ENCODE data around the gene FOXN1. TPM values are rescaled to one million over a fixed set of nuclear protein-coding genes. Genes with fewer than 3 reads are reported as not detected.

FOXN1 gene
- total and polyA plus RNA-seq, 2 of the 4 experiments (the other 2 are of a cell fraction), result not detected

- dilution Hi-C loops (cut with HindIII; ENCODE audit: low sequenced_read_pairs, unreplicated experiment), result no loop called here
- no peak for ATAC-seq (ENCODE audit: low read depth)
Measured at GRCh38 chr17:28547096-28547622, 41.0 kb downstream of the FOXN1 start.

More at GRCh38 chr17:28547096-28547622, 41.0 kb downstream of the FOXN1 start:
- Histone ChIP-seq H3K27me3 (ENCODE audit: control insufficient read depth, insufficient read depth, low read length) (no peaks in the 10 kb centered on the region), H4K20me1 (ENCODE audit: insufficient read depth, low read length) (peaks cover 13% of the 10 kb centered on the region), H2AK9ac (replicated peaks; ENCODE audit: low read depth, low read length, poor library complexity) (no peak overlapping the region), H3K56ac (ENCODE audit: extremely low read depth, insufficient read depth, low read length) (no peak overlapping the region), H3K79me1 (ENCODE audit: low read depth in 1 of 2, low read length in 2 of 2) (peaks cover 14 to 27% of the 10 kb centered on the region in 2 experiments), H3K9me3 (ENCODE audit: control insufficient read depth, insufficient read depth, low read length) (no peaks in the 10 kb centered on the region), H2BK20ac (ENCODE audit: low read depth, low read length) (no peak overlapping the region), H3K23ac (ENCODE audit: low read depth, low read length) (no peak overlapping the region), H2AFZ (replicated peaks; ENCODE audit: low read length, poor library complexity) (no peak overlapping the region), H2AK5ac (ENCODE audit: low read depth, low read length) (no peak overlapping the region), H3K9ac (ENCODE audit: low read depth, low read length) (no peak overlapping the region), H3K18ac (ENCODE audit: low read depth, low read length) (no peak overlapping the region), H4K8ac (ENCODE audit: low read depth in 2 of 2, low read length in 2 of 2) (no peak overlapping the region), H3K4ac (ENCODE audit: low read depth, low read length) (no peak overlapping the region), H2BK120ac (ENCODE audit: low read depth, low read length) (no peak overlapping the region), H3K36me3 (ENCODE audit: control insufficient read depth, insufficient read depth, low read length) (peaks cover 8% of the 10 kb centered on the region; the same call in 1 of the 2 replicates), H3K4me2 (ENCODE audit: low read depth, low read length) (no peak overlapping the region), H2BK15ac (ENCODE audit: low read depth, low read length) (no peak overlapping the region), H3K4me3 (ENCODE audit: insufficient read depth, low read depth, low read length) (no peak overlapping the region), H4K5ac (ENCODE audit: low read depth, low read length) (no peak overlapping the region), H3K9me1 (ENCODE audit: insufficient read depth, low read length) (0 out of 2 replicates have a peak, but pooled peaks cover 7% of the 10 kb centered on the region), H4K91ac (ENCODE audit: insufficient read depth, low read depth, low read length) (no peak overlapping the region), H3K4me1 (ENCODE audit: control insufficient read depth, insufficient read depth, low read length) (peaks cover 6% of the 10 kb centered on the region), H3K27ac (ENCODE audit: insufficient read depth, low read length) (no peak overlapping the region), H2BK5ac (ENCODE audit: low read depth, low read length, poor library complexity, severe bottlenecking) (no peak overlapping the region), H3K14ac (replicated peaks; ENCODE audit: low read depth, low read length) (no peak overlapping the region)
- POLR2A ChIA-PET (ENCODE audit: unreplicated experiment), result no interaction called here
- TF ChIP-seq RFX5 (IDR thresholded peaks at IDR 0.05; ENCODE audit: low read depth, low read length) (no peak), NFE2L2 (IDR thresholded peaks at IDR 0.05; ENCODE audit: low read depth, low read length) (no peak), CTCF (conservative IDR thresholded peaks at IDR 0.05; ENCODE audit: low read depth, low read length) (no peak), FOS (IDR thresholded peaks at IDR 0.05; ENCODE audit: low read depth, low read length) (no peak), CHD1 (IDR thresholded peaks at IDR 0.05; ENCODE audit: low read depth, low read length) (no peak), RAD21 (IDR thresholded peaks at IDR 0.05; ENCODE audit: low read length) (no peak), POLR2A (IDR thresholded peaks at IDR 0.05; ENCODE audit: low read depth, low read length) (no peak), BHLHE40 (IDR thresholded peaks at IDR 0.05; ENCODE audit: low read depth, low read length) (no peak), MAFK (IDR thresholded peaks at IDR 0.05; ENCODE audit: low read depth, low read length) (no peak), RCOR1 (IDR thresholded peaks at IDR 0.05; ENCODE audit: insufficient replicate concordance, low read length) (no peak), CEBPB (IDR thresholded peaks at IDR 0.05; ENCODE audit: low read depth, low read length) (no peak), MXI1 (IDR thresholded peaks at IDR 0.05; ENCODE audit: borderline replicate concordance, low read depth, low read length) (no peak), MAZ (IDR thresholded peaks at IDR 0.05; ENCODE audit: borderline replicate concordance, low read depth, low read length) (no peak), SMC3 (IDR thresholded peaks at IDR 0.05; ENCODE audit: low read depth, low read length) (no peak)
- TF ChIP-seq, protein P1, sequence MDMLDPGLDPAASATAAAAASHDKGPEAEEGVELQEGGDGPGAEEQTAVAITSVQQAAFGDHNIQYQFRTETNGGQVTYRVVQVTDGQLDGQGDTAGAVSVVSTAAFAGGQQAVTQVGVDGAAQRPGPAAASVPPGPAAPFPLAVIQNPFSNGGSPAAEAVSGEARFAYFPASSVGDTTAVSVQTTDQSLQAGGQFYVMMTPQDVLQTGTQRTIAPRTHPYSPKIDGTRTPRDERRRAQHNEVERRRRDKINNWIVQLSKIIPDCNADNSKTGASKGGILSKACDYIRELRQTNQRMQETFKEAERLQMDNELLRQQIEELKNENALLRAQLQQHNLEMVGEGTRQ (IDR thresholded peaks at IDR 0.05; ENCODE audit: low read depth, low read length), result no peak
- TF ChIP-seq, protein P2, sequence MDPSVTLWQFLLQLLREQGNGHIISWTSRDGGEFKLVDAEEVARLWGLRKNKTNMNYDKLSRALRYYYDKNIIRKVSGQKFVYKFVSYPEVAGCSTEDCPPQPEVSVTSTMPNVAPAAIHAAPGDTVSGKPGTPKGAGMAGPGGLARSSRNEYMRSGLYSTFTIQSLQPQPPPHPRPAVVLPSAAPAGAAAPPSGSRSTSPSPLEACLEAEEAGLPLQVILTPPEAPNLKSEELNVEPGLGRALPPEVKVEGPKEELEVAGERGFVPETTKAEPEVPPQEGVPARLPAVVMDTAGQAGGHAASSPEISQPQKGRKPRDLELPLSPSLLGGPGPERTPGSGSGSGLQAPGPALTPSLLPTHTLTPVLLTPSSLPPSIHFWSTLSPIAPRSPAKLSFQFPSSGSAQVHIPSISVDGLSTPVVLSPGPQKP (IDR thresholded peaks at IDR 0.05; ENCODE audit: borderline replicate concordance, low read depth, low read length), result no peak
- CTCF ChIA-PET, result interaction anchor here (0.6 to 0.8 kb wide), 3 partner anchors 36 to 100 kb away, joined by 3 to 6 read pairs (median 3); no protein-coding TSS in a partner anchor
- no TSS peak for BruUV-seq (replicated peaks)
- 96% methylated on average over 9 of the region's 14 CpGs; no CpG with 5 or more reads in 1 of the 2 experiments for WGBS, 2 experiments (ENCODE audit: extremely low coverage in 2 of 2, insufficient read length in 1 of 2)
- intact Hi-C loops (cut with micrococcal nuclease), result loop anchor here (10.0 kb wide), 1 partner anchor 142 kb away; the partner anchor contains the start of gene SLC46A1
- DNase-seq, result no peak
- in situ Hi-C loops (cut with MboI; ENCODE audit: low sequenced_read_pairs), result no loop called here
